Measurements from ENCODE around the gene SDS. TPM values are rescaled to one million over a fixed set of nuclear protein-coding genes. Genes with fewer than 3 reads are reported as not detected.

The SDS gene
- total and polyA plus RNA-seq, 12 donors, result 1.8 to 188 (median 3.4) TPM

GRCh38 chr12:113382206-113382605 lies 21.5 kb downstream of the SDS start:
- 93 to 95% (median 95%) methylated on average over 4 of the region's 4 CpGs for WGBS, 4 donors
- H3K9me3 ChIP-seq (replicated peaks in 1 of 3), result no peaks in the 10 kb centered on the region
- H3K27ac ChIP-seq, result no peak overlapping the region
- H3K36me3 ChIP-seq (replicated peaks in 1 of 2), result peaks cover 0 to 87% of the 10 kb centered on the region in 2 donors
- no peak overlapping the region for H3K4me3 ChIP-seq
- no peaks in the 10 kb centered on the region for H3K27me3 ChIP-seq
- TF ChIP-seq CTCF (IDR thresholded peaks at IDR 0.05), result no peak
- no peak for TF ChIP-seq POLR2A (IDR thresholded peaks at IDR 0.05)
- DNase-seq, result no peak
- H3K4me1 ChIP-seq (replicated peaks in 1 of 2), result no peaks in the 10 kb centered on the region
- intact Hi-C loops (cut with DNase I), result no loop called here

DNA sequence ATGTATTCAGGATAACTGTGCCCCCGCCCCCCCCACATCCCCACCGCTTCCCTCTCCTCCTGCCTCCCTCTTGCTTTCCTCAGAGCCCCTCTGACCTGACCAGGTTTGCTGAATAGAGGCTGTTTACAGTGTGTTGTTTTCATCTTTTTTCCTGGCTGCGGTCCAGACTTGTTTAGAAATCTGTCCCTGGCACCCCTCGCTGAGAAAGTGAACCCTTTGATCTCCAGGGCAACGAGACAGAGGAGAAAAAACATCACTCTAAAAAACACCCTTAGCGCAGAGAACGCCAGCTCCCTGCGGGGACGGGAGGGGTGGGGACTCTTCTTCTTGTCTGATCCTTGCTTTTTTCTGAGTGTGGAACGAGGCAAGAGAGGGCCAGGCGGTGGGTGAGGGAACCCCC lies 22.5 kb downstream of the SDS start:
- intact Hi-C loops (cut with DNase I), result no loop called here
- Histone ChIP-seq H3K9me3 (replicated peaks in 1 of 3) (no peaks in the 10 kb centered on the region), H3K36me3 (replicated peaks in 1 of 2) (peaks cover 0 to 88% of the 10 kb centered on the region in 2 donors), H3K27ac (peak overlapping the region in 1 of 5 donors; percentile 61), H3K4me1 (replicated peaks in 1 of 2) (no peaks in the 10 kb centered on the region), H3K27me3 (no peaks in the 10 kb centered on the region), H3K4me3 (no peak overlapping the region)
- no peak for TF ChIP-seq CTCF (IDR thresholded peaks at IDR 0.05)
- no peak for TF ChIP-seq POLR2A (IDR thresholded peaks at IDR 0.05)
- WGBS, 4 donors, result 50 to 59% (median 54%) methylated on average over 11 of the region's 11 CpGs
- peak in 1 of 7 donors; percentile 48 for DNase-seq

DNA sequence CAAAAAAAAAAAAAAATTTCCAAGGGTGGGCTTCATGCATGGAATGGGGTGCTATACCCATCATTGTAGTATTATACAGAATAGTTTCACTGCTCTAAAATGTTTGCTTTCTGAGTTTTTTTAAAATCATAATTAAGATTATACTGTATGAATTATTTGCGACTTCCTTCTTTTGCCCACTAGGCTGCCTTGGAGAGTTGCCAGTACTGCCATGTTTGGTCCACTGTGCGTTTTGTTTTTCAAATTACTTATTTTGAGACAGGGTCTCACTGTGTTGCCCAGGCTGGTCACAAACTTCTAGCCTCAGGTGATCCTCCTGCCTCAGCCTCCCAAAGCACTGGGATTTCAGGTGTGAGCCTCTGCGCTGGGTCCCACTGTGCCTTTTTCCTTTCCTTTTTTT lies 25.4 kb downstream of the SDS start:
- H3K27me3 ChIP-seq, result no peaks in the 10 kb centered on the region
- no peaks in the 10 kb centered on the region for H3K9me3 ChIP-seq (replicated peaks in 1 of 3)
- peak overlapping the region in 1 of 5 donors; percentile 8 for H3K27ac ChIP-seq
- H3K4me3 ChIP-seq, result no peak overlapping the region
- peaks cover 0 to 85% of the 10 kb centered on the region in 2 donors for H3K36me3 ChIP-seq (replicated peaks in 1 of 2)
- no peaks in the 10 kb centered on the region for H3K4me1 ChIP-seq (replicated peaks in 1 of 2)
- 76 to 87% (median 80%) methylated on average over 3 of the region's 3 CpGs for whole genome bisulfite sequencing, 4 donors
- DNase-seq, result no peak
- TF ChIP-seq CTCF (IDR thresholded peaks at IDR 0.05) (peak in 3 of 6 experiments; percentile 11 to 23 (median 15)), POLR2A (IDR thresholded peaks at IDR 0.05) (no peak)
- intact Hi-C loops (cut with DNase I), result no loop called here

DNA sequence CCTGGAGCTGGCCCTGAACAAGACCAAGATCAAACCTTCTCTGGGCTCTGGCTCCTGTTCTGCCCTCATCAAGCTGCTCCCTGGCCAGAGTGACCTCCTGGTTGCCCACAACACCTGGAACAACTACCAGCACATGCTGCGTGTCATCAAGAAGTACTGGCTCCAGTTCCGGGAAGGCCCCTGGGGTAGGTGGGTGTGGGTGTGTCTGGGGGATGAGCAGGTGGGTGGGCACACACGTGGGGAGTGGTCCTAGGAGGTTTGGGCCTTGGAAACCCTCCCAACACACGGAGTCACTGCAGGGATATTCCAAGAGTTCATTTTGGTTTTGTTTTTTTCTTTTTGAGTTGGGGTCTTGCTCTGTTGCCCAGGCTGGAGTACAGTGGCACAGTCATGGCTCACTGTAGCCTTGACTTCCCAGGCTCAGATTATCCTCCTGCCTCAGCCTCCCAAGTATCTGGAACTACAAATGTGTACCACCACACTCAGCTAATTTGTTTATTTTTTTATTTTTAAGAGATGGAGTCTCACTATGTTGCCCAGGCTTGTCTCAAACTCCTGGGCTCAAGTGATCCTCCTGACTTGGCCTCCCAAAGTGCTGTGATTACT lies 28.8 kb downstream of the SDS start:
- Histone ChIP-seq H3K36me3 (replicated peaks in 1 of 2) (peaks cover 0 to 87% of the 10 kb centered on the region in 2 donors), H3K27me3 (no peaks in the 10 kb centered on the region), H3K4me1 (replicated peaks in 1 of 2) (no peaks in the 10 kb centered on the region), H3K27ac (peak overlapping the region in 2 of 5 donors; percentile 21 to 36), H3K9me3 (replicated peaks in 1 of 3) (no peaks in the 10 kb centered on the region), H3K4me3 (no peak overlapping the region)
- DNase-seq, result no peak
- 86 to 93% (median 89%) methylated on average over 4 of the region's 4 CpGs for WGBS, 4 donors
- intact Hi-C loops (cut with DNase I), result no loop called here
- TF ChIP-seq CTCF (IDR thresholded peaks at IDR 0.05) (no peak), POLR2A (IDR thresholded peaks at IDR 0.05) (no peak)

Measured in adrenal gland (tissue), 12 donors.